Measurements from ENCODE around the gene IMMP2L.

Gene IMMP2L

DNA sequence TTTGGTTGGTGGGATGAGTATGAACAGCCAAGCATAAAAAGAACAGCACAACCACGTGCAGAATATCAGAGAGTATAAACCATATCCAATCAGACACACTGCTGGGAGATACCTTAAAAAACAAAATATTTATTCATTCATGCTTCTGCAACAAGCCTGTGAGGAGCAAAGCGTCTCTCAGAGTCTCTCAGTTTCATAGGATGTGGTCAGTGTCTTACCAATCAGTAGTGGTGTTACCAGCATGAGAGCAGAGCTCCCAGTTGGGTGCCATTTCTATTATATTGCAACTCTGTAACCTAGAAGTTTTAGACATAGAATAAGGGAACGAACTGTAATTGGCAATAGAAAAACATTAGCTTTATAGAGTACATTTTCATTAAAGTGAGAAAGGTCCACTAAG is 917.2 kb downstream of the IMMP2L start:
- Histone ChIP-seq H3K9me3 (ENCODE audit: insufficient read depth, low read length, severe bottlenecking) (no peaks in the 10 kb centered on the region), H3K4me2 (ENCODE audit: insufficient read depth, low read length) (no peak overlapping the region), H3K79me2 (ENCODE audit: insufficient read depth, low read length) (no peaks in the 10 kb centered on the region), H3K27me3 (ENCODE audit: insufficient read depth, low read length, poor library complexity) (no peaks in the 10 kb centered on the region), H3K9ac (ENCODE audit: low read depth, low read length) (no peak overlapping the region), H2AFZ (ENCODE audit: low read depth, low read length) (no peak overlapping the region), H3K4me1 (ENCODE audit: insufficient read depth, low read length) (no peaks in the 10 kb centered on the region), H3K36me3 (ENCODE audit: insufficient read depth, low read length) (no peaks in the 10 kb centered on the region), H4K20me1 (ENCODE audit: insufficient read depth, low read length) (no peaks in the 10 kb centered on the region), H3K27ac (ENCODE audit: low read length) (no peak overlapping the region), H3K4me3 (ENCODE audit: low read depth in 1 of 2, low read length in 2 of 2) (no peak overlapping the region)
- DNase-seq (no peak), ATAC-seq (ENCODE audit: insufficient read depth, low read depth) (peak; percentile 52; the same call in 2 of the 3 replicates)
- TF ChIP-seq, protein P1, sequence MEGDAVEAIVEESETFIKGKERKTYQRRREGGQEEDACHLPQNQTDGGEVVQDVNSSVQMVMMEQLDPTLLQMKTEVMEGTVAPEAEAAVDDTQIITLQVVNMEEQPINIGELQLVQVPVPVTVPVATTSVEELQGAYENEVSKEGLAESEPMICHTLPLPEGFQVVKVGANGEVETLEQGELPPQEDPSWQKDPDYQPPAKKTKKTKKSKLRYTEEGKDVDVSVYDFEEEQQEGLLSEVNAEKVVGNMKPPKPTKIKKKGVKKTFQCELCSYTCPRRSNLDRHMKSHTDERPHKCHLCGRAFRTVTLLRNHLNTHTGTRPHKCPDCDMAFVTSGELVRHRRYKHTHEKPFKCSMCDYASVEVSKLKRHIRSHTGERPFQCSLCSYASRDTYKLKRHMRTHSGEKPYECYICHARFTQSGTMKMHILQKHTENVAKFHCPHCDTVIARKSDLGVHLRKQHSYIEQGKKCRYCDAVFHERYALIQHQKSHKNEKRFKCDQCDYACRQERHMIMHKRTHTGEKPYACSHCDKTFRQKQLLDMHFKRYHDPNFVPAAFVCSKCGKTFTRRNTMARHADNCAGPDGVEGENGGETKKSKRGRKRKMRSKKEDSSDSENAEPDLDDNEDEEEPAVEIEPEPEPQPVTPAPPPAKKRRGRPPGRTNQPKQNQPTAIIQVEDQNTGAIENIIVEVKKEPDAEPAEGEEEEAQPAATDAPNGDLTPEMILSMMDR (IDR thresholded peaks at IDR 0.05; ENCODE audit: borderline replicate concordance, extremely low read depth, low read length, poor library complexity, severe bottlenecking), result no peak
- no peak for TF ChIP-seq EZH2 (IDR thresholded peaks at IDR 0.05; ENCODE audit: borderline replicate concordance, low read depth, low read length, severe bottlenecking)

DNA sequence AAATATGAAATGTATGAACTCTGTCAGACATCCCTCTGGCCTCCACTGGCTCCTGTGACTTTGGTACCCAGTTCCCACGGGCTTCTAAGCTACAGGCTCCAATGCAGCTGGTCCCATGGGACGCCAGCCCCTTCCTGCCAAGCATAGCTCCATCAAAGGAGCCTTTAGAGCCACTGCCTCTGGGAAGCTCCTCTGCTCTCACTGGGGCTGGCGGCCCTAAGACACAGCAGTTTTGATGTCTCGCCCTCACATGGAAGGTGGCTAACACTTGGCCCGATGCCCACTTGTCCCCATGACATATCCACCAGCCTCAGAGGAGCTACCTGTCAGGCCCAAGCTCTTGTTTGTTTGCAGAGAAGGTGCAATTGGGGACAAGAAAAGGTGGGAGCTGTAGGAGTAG is 925.0 kb downstream of the IMMP2L start:
- DNase-seq, result peak; percentile 13
- TF ChIP-seq, protein P1 (IDR thresholded peaks at IDR 0.05; ENCODE audit: borderline replicate concordance, extremely low read depth, low read length, poor library complexity, severe bottlenecking), result no peak
- no peak for TF ChIP-seq EZH2 (IDR thresholded peaks at IDR 0.05; ENCODE audit: borderline replicate concordance, low read depth, low read length, severe bottlenecking)
- Histone ChIP-seq H3K79me2 (ENCODE audit: insufficient read depth, low read length) (no peaks in the 10 kb centered on the region), H3K9ac (ENCODE audit: low read depth, low read length) (no peak overlapping the region), H4K20me1 (ENCODE audit: insufficient read depth, low read length) (no peaks in the 10 kb centered on the region), H3K4me1 (ENCODE audit: insufficient read depth, low read length) (no peaks in the 10 kb centered on the region), H3K36me3 (ENCODE audit: insufficient read depth, low read length) (no peaks in the 10 kb centered on the region), H2AFZ (ENCODE audit: low read depth, low read length) (no peak overlapping the region), H3K4me2 (ENCODE audit: insufficient read depth, low read length) (no peak overlapping the region), H3K27ac (ENCODE audit: low read length) (no peak overlapping the region), H3K4me3 (ENCODE audit: low read depth in 1 of 2, low read length in 2 of 2) (no peak overlapping the region), H3K9me3 (ENCODE audit: insufficient read depth, low read length, severe bottlenecking) (peaks cover 6% of the 10 kb centered on the region), H3K27me3 (ENCODE audit: insufficient read depth, low read length, poor library complexity) (no peaks in the 10 kb centered on the region)
- ATAC-seq (ENCODE audit: insufficient read depth, low read depth), result 0 out of 3 replicates have a peak, but pooled peaks have one; percentile 53

DNA sequence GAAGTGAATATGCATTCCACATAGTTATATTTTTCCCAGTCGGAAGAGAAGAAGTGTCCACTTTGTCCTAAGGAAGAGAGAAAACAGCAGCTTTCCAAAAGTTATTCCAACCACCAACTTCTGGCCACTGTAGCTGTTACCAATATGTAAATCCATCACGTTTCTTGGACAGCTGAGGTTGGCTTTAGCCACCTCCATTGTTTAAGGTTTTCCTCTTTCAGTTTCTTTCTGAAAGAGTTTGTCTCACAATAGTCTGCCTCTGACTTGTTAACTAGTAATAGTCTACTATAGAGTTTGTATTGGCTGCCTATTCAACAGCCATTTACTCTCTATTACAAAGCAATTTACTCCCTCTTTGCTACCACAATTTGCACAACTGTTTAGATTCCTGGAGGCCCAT is 929.0 kb downstream of the IMMP2L start:
- no peak for DNase-seq
- no peaks in the 10 kb centered on the region for H3K27me3 ChIP-seq (ENCODE audit: insufficient read depth, low read length, poor library complexity)
- TF ChIP-seq EZH2 (IDR thresholded peaks at IDR 0.05; ENCODE audit: borderline replicate concordance, low read depth, low read length, severe bottlenecking), result no peak
- TF ChIP-seq, protein P1 (IDR thresholded peaks at IDR 0.05; ENCODE audit: borderline replicate concordance, extremely low read depth, low read length, poor library complexity, severe bottlenecking), result no peak
- H3K9ac ChIP-seq (ENCODE audit: low read depth, low read length), result no peak overlapping the region
- no peaks in the 10 kb centered on the region for H3K4me1 ChIP-seq (ENCODE audit: insufficient read depth, low read length)
- peaks cover 6% of the 10 kb centered on the region for H3K9me3 ChIP-seq (ENCODE audit: insufficient read depth, low read length, severe bottlenecking)
- no peak overlapping the region for H3K4me2 ChIP-seq (ENCODE audit: insufficient read depth, low read length)
- no peaks in the 10 kb centered on the region for H4K20me1 ChIP-seq (ENCODE audit: insufficient read depth, low read length)
- H3K27ac ChIP-seq (ENCODE audit: low read length), result no peak overlapping the region
- H3K36me3 ChIP-seq (ENCODE audit: insufficient read depth, low read length), result no peaks in the 10 kb centered on the region
- H3K79me2 ChIP-seq (ENCODE audit: insufficient read depth, low read length), result no peaks in the 10 kb centered on the region
- no peak overlapping the region for H3K4me3 ChIP-seq (ENCODE audit: low read depth in 1 of 2, low read length in 2 of 2)
- H2AFZ ChIP-seq (ENCODE audit: low read depth, low read length), result no peak overlapping the region
- ATAC-seq (ENCODE audit: insufficient read depth, low read depth), result no peak

DNA sequence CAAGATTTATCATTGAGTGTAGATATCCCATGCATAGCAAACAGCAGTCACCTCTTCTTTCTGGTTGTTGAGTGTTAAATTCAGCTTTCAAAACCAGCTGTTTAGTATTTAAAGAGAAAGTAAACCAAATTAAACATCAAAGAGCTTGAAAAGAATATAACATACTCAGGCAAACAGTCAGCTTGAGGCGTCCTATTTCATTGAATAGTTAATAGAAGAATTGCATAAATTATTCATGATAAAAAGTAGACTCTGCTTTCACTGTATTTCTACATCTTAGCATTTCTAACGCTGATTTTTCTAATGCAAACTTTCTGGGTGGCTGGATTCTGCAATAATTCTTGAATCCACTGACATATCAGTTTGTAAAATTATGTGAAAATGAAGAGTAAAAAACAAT is 935.9 kb downstream of the IMMP2L start:
- Histone ChIP-seq H3K27ac (ENCODE audit: low read length) (no peak overlapping the region), H3K79me2 (ENCODE audit: insufficient read depth, low read length) (no peaks in the 10 kb centered on the region), H4K20me1 (ENCODE audit: insufficient read depth, low read length) (no peaks in the 10 kb centered on the region), H3K9me3 (ENCODE audit: insufficient read depth, low read length, severe bottlenecking) (no peaks in the 10 kb centered on the region), H3K27me3 (ENCODE audit: insufficient read depth, low read length, poor library complexity) (no peaks in the 10 kb centered on the region), H2AFZ (ENCODE audit: low read depth, low read length) (no peak overlapping the region), H3K4me3 (ENCODE audit: low read depth in 1 of 2, low read length in 2 of 2) (no peak overlapping the region), H3K9ac (ENCODE audit: low read depth, low read length) (no peak overlapping the region), H3K4me2 (ENCODE audit: insufficient read depth, low read length) (no peak overlapping the region), H3K4me1 (ENCODE audit: insufficient read depth, low read length) (no peaks in the 10 kb centered on the region), H3K36me3 (ENCODE audit: insufficient read depth, low read length) (no peaks in the 10 kb centered on the region)
- DNase-seq (no peak), ATAC-seq (ENCODE audit: insufficient read depth, low read depth) (no peak)
- TF ChIP-seq, protein P1 (IDR thresholded peaks at IDR 0.05; ENCODE audit: borderline replicate concordance, extremely low read depth, low read length, poor library complexity, severe bottlenecking), result no peak
- no peak for TF ChIP-seq EZH2 (IDR thresholded peaks at IDR 0.05; ENCODE audit: borderline replicate concordance, low read depth, low read length, severe bottlenecking)
